ENCODE data around the gene ANKIB1.
"Not testable (repeated sequence)": the region's sequence is repeated elsewhere in the genome, so short reads cannot be mapped to it uniquely, and the experiment has no call there.

Gene ANKIB1

DNA sequence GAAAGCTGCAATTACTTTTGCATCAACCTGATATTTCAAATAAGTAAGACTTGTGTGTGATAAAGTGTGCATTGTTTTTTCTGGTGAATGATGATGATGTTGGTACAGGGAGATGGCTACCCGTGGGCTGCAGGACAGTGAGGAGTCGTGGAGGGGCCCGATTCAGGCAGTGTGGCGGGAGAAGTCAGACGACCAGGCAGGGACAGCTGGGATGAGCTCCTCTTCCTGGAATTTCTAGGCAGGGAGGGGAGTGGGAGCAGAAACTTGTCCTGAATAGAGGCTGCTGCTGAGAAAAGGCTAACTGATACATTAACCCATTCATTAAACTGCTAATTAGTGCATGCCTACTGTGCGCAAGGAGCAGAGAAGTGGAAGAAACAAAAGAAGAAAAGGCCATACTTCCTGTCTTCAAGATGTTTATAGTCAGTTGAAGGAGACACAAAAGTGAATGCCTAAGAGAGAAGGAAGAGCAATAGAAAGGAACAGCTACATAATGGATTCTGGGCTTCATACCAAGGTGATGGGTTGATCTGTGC, 192.2 kb downstream of the ANKIB1 start:
- H3K36me3 ChIP-seq (ENCODE audit: control insufficient read depth in 2 of 2, insufficient read depth in 1 of 2, low read length in 2 of 2): no peaks in the 10 kb centered on the region
- POLR2A ChIA-PET: interaction anchor here (1.4 kb wide), 1 partner anchor 9 kb away, joined by 5 read pairs; the partner anchor contains the start of gene GATAD1
- no peak overlapping the region for H3K27ac ChIP-seq (ENCODE audit: extremely low read depth, low read depth, low read length)
- H3K4me1 ChIP-seq (ENCODE audit: control insufficient read depth, insufficient read depth, low read length): no peaks in the 10 kb centered on the region
- no peak for TF ChIP-seq ZNF121 (tag by site-specific recombination; IDR thresholded peaks at IDR 0.05)
- TF ChIP-seq, protein P1, sequence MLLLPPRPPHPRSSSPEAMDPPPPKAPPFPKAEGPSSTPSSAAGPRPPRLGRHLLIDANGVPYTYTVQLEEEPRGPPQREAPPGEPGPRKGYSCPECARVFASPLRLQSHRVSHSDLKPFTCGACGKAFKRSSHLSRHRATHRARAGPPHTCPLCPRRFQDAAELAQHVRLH (tag by site-specific recombination; IDR thresholded peaks at IDR 0.05): no peak
- no peak for TF ChIP-seq ZSCAN4 (tag by site-specific recombination; IDR thresholded peaks at IDR 0.05)
- TF ChIP-seq ZNF248 (tag by site-specific recombination; IDR thresholded peaks at IDR 0.05): no peak
- no peak for TF ChIP-seq KLF9 (tag by site-specific recombination; IDR thresholded peaks at IDR 0.05; ENCODE audit: low read depth)
- no peak for TF ChIP-seq MYNN (tag by site-specific recombination; IDR thresholded peaks at IDR 0.05; ENCODE audit: borderline replicate concordance)
- no peak for TF ChIP-seq KLF17 (tag by site-specific recombination; IDR thresholded peaks at IDR 0.05)
- TF ChIP-seq MZF1 (tag by site-specific recombination; IDR thresholded peaks at IDR 0.05; ENCODE audit: borderline replicate concordance): no peak
- TF ChIP-seq HOXA7 (CRISPR knock-in tag; IDR thresholded peaks at IDR 0.05; ENCODE audit: borderline replicate concordance): no peak
- TF ChIP-seq GFI1B (tag by site-specific recombination; IDR thresholded peaks at IDR 0.05): no peak
- TF ChIP-seq REST (tag by site-specific recombination; IDR thresholded peaks at IDR 0.05): no peak
- TF ChIP-seq FEZF1 (tag by site-specific recombination; IDR thresholded peaks at IDR 0.05): no peak
- CTCF ChIA-PET: interaction anchor here (0.6 to 2.2 kb wide), 4 partner anchors 9 to 57 kb away, joined by 3 to 9 read pairs (median 6); partner anchors contain the start of gene GATAD1
- no peak overlapping the region for H3K4me3 ChIP-seq (ENCODE audit: low read depth, low read length)
- H3K9me3 ChIP-seq (ENCODE audit: control insufficient read depth, insufficient read depth, low read depth, low read length): no peaks in the 10 kb centered on the region

GRCh38 chr7:92442720-92443119, 196.9 kb downstream of the ANKIB1 start:
- POLR2A ChIA-PET: not testable (repeated sequence)

DNA sequence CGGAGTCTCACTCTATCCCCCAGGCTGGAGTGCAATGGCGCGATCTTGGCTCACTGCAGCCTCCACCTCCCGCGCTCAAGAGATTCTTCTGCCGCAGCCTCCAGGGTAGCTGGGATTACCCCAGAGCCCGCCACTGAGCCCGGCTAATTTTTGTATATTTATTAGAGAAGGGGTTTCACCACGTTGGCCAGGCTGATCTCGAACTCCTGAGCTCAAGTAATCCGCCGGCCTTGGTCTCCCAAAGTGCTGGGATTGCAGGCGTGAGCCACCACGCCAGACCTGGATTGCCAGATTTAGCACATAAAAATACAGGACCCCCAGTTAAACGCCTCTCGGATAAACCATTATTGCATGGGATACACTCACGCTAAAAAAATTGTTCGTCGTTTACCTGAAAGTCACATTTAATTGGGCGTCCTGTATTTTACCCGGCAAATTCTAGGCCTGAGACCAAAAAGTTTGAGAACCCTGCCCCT, 201.1 kb downstream of the ANKIB1 start:
- Histone ChIP-seq H3K9me3 (ENCODE audit: control insufficient read depth, insufficient read depth, low read depth, low read length) (no peaks in the 10 kb centered on the region), H3K36me3 (ENCODE audit: control insufficient read depth in 2 of 2, insufficient read depth in 1 of 2, low read length in 2 of 2) (peaks cover 15 to 26% of the 10 kb centered on the region in 2 experiments; a peak in 2 of 3 replicates), H3K4me1 (ENCODE audit: control insufficient read depth, insufficient read depth, low read length) (no peaks in the 10 kb centered on the region), H3K4me3 (ENCODE audit: low read depth, low read length) (no peak overlapping the region), H3K27ac (ENCODE audit: extremely low read depth, low read depth, low read length) (no peak overlapping the region; the same call in 1 of the 2 replicates)
- TF ChIP-seq ZNF623 (tag by site-specific recombination; IDR thresholded peaks at IDR 0.05) (no peak), ZNF654 (tag by site-specific recombination; IDR thresholded peaks at IDR 0.05; ENCODE audit: low read depth) (peak; percentile 72; the same call in 1 of the 2 replicates), ZNF549 (tag by site-specific recombination; IDR thresholded peaks at IDR 0.05) (no peak)
- POLR2A ChIA-PET: interaction anchor here (0.7 to 2.5 kb wide), 15 partner anchors 9 to 567 kb away, joined by 3 to 22 read pairs (median 5); partner anchors contain the start of genes ANKIB1, CYP51A1, KRIT1 and LRRD1
- CTCF ChIA-PET: interaction anchor here (0.6 to 3.5 kb wide), 22 partner anchors 9 to 1132 kb away, joined by 3 to 34 read pairs (median 4); partner anchors contain the start of genes ANKIB1, KRIT1 and RBM48

More at GRCh38 chr7:92442720-92443119, 196.9 kb downstream of the ANKIB1 start:
- CTCF ChIA-PET; H3K27ac ChIP-seq (ENCODE audit: extremely low read depth, low read depth, low read length); H3K36me3 ChIP-seq (ENCODE audit: control insufficient read depth in 2 of 2, insufficient read depth in 1 of 2, low read length in 2 of 2); H3K4me3 ChIP-seq (ENCODE audit: low read depth, low read length); H3K9me3 ChIP-seq (ENCODE audit: control insufficient read depth, insufficient read depth, low read depth, low read length); H3K4me1 ChIP-seq (ENCODE audit: control insufficient read depth, insufficient read depth, low read length): not testable (repeated sequence)

Data from HEK293 (cell line).